GM10266 (cell line): ENCODE results near the gene PXDC1.

Source experiments
- DNase-seq: peaks from one replicate; pipeline ENCODE4 v3.0.0; 2012; ENCODE audit errors: extremely low spot score
- CTCF ChIP-seq: IDR thresholded peaks from 2 replicates; pipeline ENCODE4 v1.5.1; 2012; ENCODE audit warnings: mild to moderate bottlenecking, low read depth; ENCODE audit not compliant: control insufficient read depth, insufficient read depth; ENCODE audit errors: missing control alignments

PXDC1 gene

GRCh38 chr6:3781504-3781903, 30.0 kb upstream of the PXDC1 start:
- TF ChIP-seq CTCF, result no peak
- DNase-seq, result no peak

DNA sequence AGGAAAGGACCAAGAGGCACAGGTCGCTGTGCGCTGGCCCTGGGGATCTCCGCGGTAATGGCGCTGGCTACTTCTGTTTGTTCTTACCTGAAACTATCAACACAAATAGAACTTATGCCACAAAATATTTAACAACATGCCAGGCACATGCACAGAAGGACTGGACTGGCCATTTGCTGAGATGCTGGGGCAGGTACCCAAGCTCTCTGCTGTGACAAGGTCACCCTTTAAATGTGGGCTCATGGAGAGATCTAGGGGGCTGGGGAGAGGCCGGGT, 28.0 kb upstream of the PXDC1 start:
- no peak for DNase-seq
- no peak for TF ChIP-seq CTCF

DNA sequence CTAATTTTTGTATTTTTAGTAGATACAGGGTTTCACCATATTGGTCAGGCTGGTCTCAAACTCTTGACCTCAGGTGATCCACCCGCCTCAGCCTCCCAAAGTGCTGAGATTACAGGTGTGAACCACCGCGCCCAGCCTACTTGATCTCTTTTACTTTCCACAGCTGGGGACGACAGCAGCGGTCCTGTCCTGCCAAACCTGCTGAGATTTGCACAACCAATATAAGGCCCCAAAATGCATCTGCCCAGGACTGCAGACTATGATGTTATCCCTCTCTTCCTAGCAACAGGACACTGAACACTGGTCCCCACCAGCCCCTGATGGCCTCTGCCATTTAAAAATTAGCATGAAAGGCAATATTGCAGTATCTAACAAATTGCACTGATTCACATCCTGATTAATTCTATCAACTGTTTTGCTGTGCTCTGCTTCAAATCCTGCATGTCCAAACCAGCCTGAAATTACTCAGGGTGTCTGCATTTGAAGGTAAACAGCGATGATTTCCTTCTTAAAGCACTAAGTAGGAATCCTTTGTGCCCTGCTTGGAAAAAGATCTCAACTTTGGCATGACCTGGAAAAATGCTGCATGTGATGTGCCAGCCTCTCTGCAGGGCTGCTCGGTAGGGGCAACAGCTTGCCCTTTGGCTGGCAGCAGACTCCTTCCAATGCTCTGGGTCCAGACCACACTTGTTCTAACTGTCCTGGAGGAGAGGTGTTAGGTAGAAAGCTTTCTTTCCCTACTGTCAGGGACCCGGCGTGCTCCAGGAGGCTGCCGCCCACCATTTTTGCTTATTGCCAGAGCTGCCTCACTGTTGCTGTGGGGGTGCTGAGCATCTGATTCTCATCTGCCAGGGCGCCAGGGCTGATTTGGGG, 27.4 kb upstream of the PXDC1 start:
- TF ChIP-seq CTCF, result no peak

DNA sequence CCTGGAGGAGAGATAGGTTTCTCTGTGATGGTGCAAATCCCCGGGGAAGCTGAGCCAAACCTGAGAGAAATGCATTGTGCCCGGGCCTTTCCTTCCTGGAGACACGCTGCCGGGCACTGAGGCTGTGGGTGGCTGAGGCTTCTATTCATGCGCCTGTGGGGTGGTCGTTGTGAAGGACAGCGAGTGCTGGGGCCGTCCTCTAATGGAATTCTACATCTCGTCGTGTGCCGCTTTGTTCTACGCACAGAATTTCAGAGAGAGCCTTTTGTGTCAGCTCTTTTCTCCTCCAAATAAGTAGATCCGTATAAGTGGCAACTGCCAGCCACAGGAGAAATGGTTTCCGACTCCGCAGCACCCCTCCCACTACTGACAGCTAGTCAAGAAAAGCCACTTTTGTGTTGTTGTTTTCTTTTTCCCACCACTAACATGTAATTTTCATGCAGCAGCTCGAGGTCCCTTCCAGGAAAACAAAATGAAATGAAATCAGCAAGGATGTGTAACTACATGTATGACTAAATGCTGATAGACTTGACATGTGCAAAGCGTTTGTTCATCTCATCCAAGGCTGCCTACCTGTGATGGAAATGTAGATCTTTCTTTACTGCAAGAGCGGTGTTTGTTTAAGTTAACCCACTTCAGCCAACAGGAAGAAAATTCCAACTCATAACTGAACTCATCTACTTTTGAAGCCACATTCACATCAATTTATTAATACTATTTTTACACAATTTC, 26.4 kb upstream of the PXDC1 start:
- no peak for TF ChIP-seq CTCF

More for the DNA sequence above, 27.4 kb upstream of the PXDC1 start:
- no peak for DNase-seq

GRCh38 chr6:3776881-3777507, 25.5 kb upstream of the PXDC1 start:
- TF ChIP-seq CTCF, result no peak
- DNase-seq, result no peak

More for the DNA sequence above, 26.4 kb upstream of the PXDC1 start:
- DNase-seq, result no peak

DNA sequence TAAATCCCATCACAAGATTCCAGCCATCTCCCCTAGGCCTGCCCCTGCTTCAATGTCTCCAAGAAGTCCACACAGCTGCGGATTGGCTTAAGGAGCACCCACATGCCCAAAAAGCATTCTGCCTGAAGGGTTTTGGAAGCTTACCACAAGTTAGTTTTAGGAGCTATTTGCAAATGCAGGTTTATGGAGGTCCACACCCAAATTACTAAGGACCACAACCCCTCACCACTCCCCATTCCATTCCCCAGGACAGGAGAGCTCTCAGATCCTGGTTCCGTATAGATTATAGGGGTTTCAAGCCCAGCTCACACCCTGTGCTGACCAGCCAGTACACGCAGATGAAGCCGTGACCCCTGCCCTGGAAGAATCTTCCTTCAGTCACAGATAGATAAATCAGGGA, 24.3 kb upstream of the PXDC1 start:
- no peak for DNase-seq

More for the DNA sequence above, 24.3 kb upstream of the PXDC1 start:
- TF ChIP-seq CTCF, result no peak
